ENCODE data around the gene ZBTB4. TPM values are rescaled to one million over a fixed set of nuclear protein-coding genes. Genes with fewer than 3 reads are reported as not detected.

ZBTB4 gene
- total and polyA plus RNA-seq, 9 of the 15 experiments (the other 6 are each of a cell fraction or from before 2014, with no cell fraction given), result 0.92 to 6.9 (median 3.3) TPM

DNA sequence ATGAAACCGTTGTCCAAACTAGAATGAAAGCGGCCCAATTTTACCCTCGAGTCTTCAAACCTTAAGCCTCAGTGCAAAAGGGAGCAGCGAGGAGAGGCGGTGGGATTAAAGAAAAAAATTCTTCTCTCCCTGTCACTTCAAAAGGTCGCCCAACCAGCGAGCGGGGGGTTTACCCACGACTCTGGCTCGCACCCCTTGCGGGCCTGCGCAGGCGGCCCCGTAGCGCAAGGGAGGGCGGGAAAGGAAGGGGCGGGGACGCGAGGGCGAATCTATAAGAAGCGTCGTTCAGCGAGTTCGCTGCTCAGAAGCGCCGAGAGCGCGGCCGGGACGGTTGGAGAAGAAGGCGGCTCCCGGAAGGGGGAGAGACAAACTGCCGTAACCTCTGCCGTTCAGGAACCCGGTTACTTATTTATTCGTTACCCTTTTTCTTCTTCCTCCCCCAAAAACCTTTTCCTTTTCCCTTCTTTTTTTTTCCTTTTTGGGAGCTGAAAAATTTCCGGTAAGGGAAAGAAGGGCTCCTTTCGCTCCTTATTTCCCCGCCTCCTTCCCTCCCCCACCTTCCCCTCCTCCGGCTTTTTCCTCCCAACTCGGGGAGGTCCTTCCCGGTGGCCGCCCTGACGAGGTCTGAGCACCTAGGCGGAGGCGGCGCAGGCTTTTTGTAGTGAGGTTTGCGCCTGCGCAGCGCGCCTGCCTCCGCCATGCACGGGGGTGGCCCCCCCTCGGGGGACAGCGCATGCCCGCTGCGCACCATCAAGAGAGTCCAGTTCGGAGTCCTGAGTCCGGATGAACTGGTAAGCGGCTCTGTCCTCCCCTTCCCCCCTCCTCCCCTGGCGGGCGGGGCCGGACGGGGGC lies 4.9 kb upstream of the ZBTB4 start, which contains the start of gene POLR2A (continued):
- TF ChIP-seq, protein P1, sequence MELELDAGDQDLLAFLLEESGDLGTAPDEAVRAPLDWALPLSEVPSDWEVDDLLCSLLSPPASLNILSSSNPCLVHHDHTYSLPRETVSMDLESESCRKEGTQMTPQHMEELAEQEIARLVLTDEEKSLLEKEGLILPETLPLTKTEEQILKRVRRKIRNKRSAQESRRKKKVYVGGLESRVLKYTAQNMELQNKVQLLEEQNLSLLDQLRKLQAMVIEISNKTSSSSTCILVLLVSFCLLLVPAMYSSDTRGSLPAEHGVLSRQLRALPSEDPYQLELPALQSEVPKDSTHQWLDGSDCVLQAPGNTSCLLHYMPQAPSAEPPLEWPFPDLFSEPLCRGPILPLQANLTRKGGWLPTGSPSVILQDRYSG (tag; conservative IDR thresholded peaks at IDR 0.05; ENCODE audit: low read depth), result no peak
- TF ChIP-seq BCOR (IDR thresholded peaks at IDR 0.05) (peak; percentile 27; the same call in 1 of the 2 replicates), CBX8 (IDR thresholded peaks at IDR 0.05; ENCODE audit: borderline replicate concordance, extremely low read depth, low read depth, low read length, poor library complexity, severe bottlenecking) (no peak), TEAD1 (CRISPR knock-in tag; IDR thresholded peaks at IDR 0.05) (peak in 1 of 2 experiments; percentile 15; a peak in 1 of 4 replicates), TFAM (CRISPR knock-in tag; conservative IDR thresholded peaks at IDR 0.05) (no peak), NCOA1 (IDR thresholded peaks at IDR 0.05; ENCODE audit: low read depth) (peak; percentile 33; the same call in 1 of the 2 replicates), RBM34 (IDR thresholded peaks at IDR 0.05; ENCODE audit: borderline replicate concordance, insufficient read depth, low read length) (no peak), ZNF408 (CRISPR knock-in tag; IDR thresholded peaks at IDR 0.05; ENCODE audit: low read depth) (no peak), MAFK (IDR thresholded peaks at IDR 0.05; ENCODE audit: low read length) (no peak), ZNF184 (CRISPR knock-in tag; IDR thresholded peaks at IDR 0.05) (no peak), KLF13 (tag; IDR thresholded peaks at IDR 0.05; ENCODE audit: borderline replicate concordance, low read depth) (no peak)
- TF ChIP-seq, protein P2, sequence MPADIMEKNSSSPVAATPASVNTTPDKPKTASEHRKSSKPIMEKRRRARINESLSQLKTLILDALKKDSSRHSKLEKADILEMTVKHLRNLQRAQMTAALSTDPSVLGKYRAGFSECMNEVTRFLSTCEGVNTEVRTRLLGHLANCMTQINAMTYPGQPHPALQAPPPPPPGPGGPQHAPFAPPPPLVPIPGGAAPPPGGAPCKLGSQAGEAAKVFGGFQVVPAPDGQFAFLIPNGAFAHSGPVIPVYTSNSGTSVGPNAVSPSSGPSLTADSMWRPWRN (IDR thresholded peaks at IDR 0.05; ENCODE audit: low read depth), result 0 out of 2 replicates have a peak, but pooled peaks have one; percentile 7
- TF ChIP-seq, protein P3, sequence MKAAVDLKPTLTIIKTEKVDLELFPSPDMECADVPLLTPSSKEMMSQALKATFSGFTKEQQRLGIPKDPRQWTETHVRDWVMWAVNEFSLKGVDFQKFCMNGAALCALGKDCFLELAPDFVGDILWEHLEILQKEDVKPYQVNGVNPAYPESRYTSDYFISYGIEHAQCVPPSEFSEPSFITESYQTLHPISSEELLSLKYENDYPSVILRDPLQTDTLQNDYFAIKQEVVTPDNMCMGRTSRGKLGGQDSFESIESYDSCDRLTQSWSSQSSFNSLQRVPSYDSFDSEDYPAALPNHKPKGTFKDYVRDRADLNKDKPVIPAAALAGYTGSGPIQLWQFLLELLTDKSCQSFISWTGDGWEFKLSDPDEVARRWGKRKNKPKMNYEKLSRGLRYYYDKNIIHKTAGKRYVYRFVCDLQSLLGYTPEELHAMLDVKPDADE (conservative IDR thresholded peaks at IDR 0.05; ENCODE audit: control insufficient read depth, low read depth, low read length), result no peak; the same call in none of the 2 replicates
- TF ChIP-seq, protein P4, sequence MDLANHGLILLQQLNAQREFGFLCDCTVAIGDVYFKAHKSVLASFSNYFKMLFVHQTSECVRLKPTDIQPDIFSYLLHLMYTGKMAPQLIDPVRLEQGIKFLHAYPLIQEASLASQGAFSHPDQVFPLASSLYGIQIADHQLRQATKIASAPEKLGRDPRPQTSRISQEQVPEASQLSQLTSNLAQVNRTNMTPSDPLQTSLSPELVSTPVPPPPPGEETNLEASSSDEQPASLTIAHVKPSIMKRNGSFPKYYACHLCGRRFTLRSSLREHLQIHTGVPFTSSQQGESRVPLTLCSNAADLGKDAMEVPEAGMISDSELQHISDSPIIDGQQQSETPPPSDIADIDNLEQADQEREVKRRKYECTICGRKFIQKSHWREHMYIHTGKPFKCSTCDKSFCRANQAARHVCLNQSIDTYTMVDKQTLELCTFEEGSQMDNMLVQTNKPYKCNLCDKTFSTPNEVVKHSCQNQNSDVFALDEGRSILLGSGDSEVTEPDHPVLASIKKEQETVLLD (IDR thresholded peaks at IDR 0.05), result peak; percentile 92
- TF ChIP-seq, protein P5, sequence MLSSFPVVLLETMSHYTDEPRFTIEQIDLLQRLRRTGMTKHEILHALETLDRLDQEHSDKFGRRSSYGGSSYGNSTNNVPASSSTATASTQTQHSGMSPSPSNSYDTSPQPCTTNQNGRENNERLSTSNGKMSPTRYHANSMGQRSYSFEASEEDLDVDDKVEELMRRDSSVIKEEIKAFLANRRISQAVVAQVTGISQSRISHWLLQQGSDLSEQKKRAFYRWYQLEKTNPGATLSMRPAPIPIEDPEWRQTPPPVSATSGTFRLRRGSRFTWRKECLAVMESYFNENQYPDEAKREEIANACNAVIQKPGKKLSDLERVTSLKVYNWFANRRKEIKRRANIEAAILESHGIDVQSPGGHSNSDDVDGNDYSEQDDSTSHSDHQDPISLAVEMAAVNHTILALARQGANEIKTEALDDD (IDR thresholded peaks at IDR 0.05), result no peak; the same call in 1 of the 2 replicates
- TF ChIP-seq, protein P6, sequence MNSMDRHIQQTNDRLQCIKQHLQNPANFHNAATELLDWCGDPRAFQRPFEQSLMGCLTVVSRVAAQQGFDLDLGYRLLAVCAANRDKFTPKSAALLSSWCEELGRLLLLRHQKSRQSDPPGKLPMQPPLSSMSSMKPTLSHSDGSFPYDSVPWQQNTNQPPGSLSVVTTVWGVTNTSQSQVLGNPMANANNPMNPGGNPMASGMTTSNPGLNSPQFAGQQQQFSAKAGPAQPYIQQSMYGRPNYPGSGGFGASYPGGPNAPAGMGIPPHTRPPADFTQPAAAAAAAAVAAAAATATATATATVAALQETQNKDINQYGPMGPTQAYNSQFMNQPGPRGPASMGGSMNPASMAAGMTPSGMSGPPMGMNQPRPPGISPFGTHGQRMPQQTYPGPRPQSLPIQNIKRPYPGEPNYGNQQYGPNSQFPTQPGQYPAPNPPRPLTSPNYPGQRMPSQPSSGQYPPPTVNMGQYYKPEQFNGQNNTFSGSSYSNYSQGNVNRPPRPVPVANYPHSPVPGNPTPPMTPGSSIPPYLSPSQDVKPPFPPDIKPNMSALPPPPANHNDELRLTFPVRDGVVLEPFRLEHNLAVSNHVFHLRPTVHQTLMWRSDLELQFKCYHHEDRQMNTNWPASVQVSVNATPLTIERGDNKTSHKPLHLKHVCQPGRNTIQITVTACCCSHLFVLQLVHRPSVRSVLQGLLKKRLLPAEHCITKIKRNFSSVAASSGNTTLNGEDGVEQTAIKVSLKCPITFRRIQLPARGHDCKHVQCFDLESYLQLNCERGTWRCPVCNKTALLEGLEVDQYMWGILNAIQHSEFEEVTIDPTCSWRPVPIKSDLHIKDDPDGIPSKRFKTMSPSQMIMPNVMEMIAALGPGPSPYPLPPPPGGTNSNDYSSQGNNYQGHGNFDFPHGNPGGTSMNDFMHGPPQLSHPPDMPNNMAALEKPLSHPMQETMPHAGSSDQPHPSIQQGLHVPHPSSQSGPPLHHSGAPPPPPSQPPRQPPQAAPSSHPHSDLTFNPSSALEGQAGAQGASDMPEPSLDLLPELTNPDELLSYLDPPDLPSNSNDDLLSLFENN (IDR thresholded peaks at IDR 0.05; ENCODE audit: low read depth in 2 of 2, low read length in 2 of 2), result peak in 1 of 2 experiments; percentile 88; a peak in 2 of 4 replicates
